Measurements from ENCODE around the gene VSIG8. TPM values are rescaled to one million over a fixed set of nuclear protein-coding genes. Genes with fewer than 3 reads are reported as not detected.
A peak's percentile ranks its signal among the peaks of the same experiment; 100 is the strongest.

VSIG8 gene
- total RNA-seq, 2 donors from 2014 or later = not detected

- WGBS, 2 donors = 55 to 60% methylated on average over 11 of the region's 11 CpGs
- peak in 2 of 4 donors; percentile 25 to 65 for DNase-seq
- Histone ChIP-seq H3K27me3 (no peaks in the 10 kb centered on the region), H3K36me3 (replicated peaks in 1 of 2; ENCODE audit: insufficient read depth in 1 of 2, low read depth in 2 of 2) (no peaks in the 10 kb centered on the region), H3K9me3 (no peaks in the 10 kb centered on the region), H3K4me3 (no peak within 1 kb of the TSS), H3K27ac (no peak within 1 kb of the TSS), H3K4me1 (no peaks in the 10 kb centered on the region)
- intact Hi-C loops (cut with DNase I) = no loop called here
- no peak for ATAC-seq
- TF ChIP-seq CTCF (IDR thresholded peaks at IDR 0.05) (no peak), POLR2A (IDR thresholded peaks at IDR 0.05) (no peak)
Observed at GRCh38 chr1:159826441-159827101, 35.9 kb downstream of the VSIG8 start, which contains the start of gene SLAMF8. TSS of gene SLAMF8 (plus strand) at chr1:159826873. CDS start at chr1:159826899, 26 bp downstream.

- Histone ChIP-seq H3K27ac (no peak overlapping the region), H3K27me3 (no peaks in the 10 kb centered on the region), H3K4me3 (no peak overlapping the region), H3K9me3 (no peaks in the 10 kb centered on the region), H3K4me1 (no peaks in the 10 kb centered on the region), H3K36me3 (replicated peaks in 1 of 2; ENCODE audit: insufficient read depth in 1 of 2, low read depth in 2 of 2) (no peaks in the 10 kb centered on the region)
- WGBS, 2 donors = 49 to 57% methylated on average over 3 of the region's 3 CpGs
- TF ChIP-seq CTCF (IDR thresholded peaks at IDR 0.05) (no peak), POLR2A (IDR thresholded peaks at IDR 0.05) (no peak)
- DNase-seq (no peak), ATAC-seq (no peak)
- intact Hi-C loops (cut with DNase I) = no loop called here
Observed at GRCh38 chr1:159825564-159825963, 36.9 kb downstream of the VSIG8 start.

GRCh38 chr1:159823406-159823805, 39.1 kb downstream of the VSIG8 start:
- intact Hi-C loops (cut with DNase I) = no loop called here
- H3K27ac ChIP-seq = no peak overlapping the region
- no peaks in the 10 kb centered on the region for H3K4me1 ChIP-seq
- no peak overlapping the region for H3K4me3 ChIP-seq
- ATAC-seq (no peak), DNase-seq (no peak)
- H3K9me3 ChIP-seq = no peaks in the 10 kb centered on the region
- no peak for TF ChIP-seq POLR2A (IDR thresholded peaks at IDR 0.05)
- no peak for TF ChIP-seq CTCF (IDR thresholded peaks at IDR 0.05)
- H3K36me3 ChIP-seq (replicated peaks in 1 of 2; ENCODE audit: insufficient read depth in 1 of 2, low read depth in 2 of 2) = no peaks in the 10 kb centered on the region
- no peaks in the 10 kb centered on the region for H3K27me3 ChIP-seq
- 32 to 54% methylated on average over 3 to 7 of the region's 7 CpGs for WGBS, 2 donors

- Histone ChIP-seq H3K36me3 (replicated peaks in 1 of 2; ENCODE audit: insufficient read depth in 1 of 2, low read depth in 2 of 2) (no peaks in the 10 kb centered on the region), H3K4me1 (peaks cover 4% of the 10 kb centered on the region), H3K27me3 (no peaks in the 10 kb centered on the region), H3K9me3 (no peaks in the 10 kb centered on the region), H3K4me3 (no peak overlapping the region), H3K27ac (no peak overlapping the region)
- intact Hi-C loops (cut with DNase I) = no loop called here
- ATAC-seq (no peak), DNase-seq (no peak)
- 68 to 78% methylated on average over 9 of the region's 9 CpGs for whole genome bisulfite sequencing, 2 donors
- TF ChIP-seq CTCF (IDR thresholded peaks at IDR 0.05) = no peak
- TF ChIP-seq POLR2A (IDR thresholded peaks at IDR 0.05) = no peak
Observed at GRCh38 chr1:159821171-159821867, 41.1 kb downstream of the VSIG8 start.
